NCI-H2107 treated with DMSO at 0.1 percent for 48 hours (cell line): ENCODE measurements around the gene RNF208.

Source experiments
- DNase-seq: peaks from one replicate; lab custom pipeline; 2025; ENCODE audit not compliant: unreplicated experiment; lab: John Stamatoyannopoulos, UW

The RNF208 gene

DNA sequence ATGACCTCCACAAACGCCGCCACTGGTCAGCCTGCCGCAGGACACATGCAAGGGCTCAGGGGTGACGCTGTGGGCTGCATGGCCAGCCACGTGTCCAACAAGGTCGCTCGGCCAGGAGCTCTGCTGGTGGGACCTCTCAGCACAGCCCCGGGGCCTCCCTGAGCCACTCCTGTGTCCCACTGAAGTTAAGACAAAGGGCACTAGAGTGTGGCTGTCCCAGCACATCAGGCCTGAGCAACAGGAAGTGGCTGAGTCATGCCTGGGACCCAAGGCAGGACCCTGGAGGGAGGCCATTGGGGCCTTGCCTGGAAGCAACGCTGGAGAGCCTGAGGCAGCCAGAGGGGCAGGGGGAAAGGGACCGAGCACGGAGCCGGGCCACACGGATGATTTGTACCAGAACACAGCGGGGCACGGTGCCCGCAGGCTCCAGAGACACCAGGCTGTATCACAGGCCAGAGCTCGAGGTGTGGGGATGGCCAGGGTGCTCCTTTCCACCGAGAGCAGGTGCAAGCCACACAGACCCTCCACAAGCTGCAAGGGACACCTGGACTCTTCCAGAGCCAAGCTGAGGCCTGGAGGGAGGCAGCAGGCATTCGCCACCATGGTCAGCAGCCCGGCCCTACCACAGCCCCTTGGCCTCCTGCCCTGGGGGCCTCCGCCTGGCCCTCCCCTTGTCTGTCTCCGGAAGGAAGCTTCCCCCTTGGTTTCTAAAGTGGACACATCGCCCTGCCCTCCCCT lies 43.7 kb downstream of the RNF208 start:
- DNase-seq = no peak

GRCh38 chr9:137176302-137177182 lies 45.5 kb downstream of the RNF208 start:
- DNase-seq = no peak

GRCh38 chr9:137175345-137175961 lies 46.6 kb downstream of the RNF208 start:
- DNase-seq = no peak

DNA sequence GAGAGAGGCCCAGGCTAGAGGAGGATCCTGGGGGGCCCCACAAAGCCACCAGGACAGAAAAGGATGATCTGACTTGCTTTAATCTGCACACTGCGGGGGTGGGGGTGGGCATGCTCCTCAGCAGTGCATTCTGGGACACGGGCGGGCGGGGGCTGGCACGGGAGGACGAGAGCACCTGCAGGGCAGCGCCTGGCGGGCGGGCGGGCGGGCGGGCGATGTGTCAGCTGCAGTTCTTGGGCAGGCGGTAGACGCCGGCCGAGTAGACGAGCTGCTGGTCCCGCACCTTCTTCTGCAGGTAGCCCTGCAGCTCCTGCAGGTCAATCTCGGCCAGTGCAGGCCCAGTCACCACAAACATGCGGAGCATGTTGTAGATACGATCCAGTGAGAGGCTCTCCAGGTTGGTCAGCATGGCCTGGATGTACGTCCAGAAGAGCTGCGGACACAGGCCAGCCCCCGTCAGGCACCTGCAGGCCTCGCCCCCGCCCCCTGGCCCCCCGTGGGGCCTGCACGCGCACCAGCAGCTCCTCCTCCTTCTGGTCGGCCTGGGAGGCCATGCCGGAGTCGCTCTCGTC lies 47.2 kb downstream of the RNF208 start:
- DNase-seq = no peak

DNA sequence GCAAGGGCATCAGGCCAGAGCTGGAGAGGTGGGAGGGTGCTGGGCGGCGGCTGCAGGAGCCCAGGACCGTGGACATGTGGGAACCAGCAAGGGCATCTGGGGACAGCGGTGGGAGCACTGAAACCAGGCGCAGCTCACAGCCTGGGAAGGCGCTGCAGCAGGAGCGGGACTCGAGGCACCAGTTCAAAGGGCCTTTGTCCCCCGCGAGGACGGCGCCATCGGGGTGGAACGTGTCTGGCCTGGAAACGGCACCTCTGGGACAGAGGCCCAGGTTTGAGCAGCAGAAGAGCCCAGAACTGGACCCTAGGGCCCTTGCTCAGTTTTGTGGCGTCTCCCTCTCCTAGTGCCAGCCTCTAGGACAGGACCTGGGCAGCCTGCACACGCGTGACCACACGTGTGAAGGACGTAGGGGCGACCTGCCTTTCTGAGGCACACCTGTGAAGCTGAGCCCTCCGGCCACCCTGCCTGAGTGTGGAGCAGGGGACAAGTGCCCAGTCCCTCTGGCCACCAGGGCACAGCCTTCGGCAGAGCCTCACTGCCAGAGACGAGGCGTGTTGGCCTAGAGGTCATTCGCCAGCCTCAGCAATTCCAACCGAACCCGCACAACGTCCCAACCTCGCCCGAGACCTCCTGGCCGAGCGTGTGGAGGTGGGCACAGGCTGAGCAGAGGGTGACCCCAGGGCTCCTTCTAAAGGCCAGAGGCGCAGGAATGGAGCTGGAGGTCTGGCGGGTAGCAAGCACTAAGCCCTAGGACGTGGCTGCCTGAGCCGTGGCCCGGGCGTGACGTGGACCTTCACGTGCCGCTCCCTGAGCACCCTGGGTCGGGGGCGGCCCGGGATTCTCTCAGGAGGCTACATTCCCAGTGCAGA lies 48.0 kb downstream of the RNF208 start:
- no peak for DNase-seq

DNA sequence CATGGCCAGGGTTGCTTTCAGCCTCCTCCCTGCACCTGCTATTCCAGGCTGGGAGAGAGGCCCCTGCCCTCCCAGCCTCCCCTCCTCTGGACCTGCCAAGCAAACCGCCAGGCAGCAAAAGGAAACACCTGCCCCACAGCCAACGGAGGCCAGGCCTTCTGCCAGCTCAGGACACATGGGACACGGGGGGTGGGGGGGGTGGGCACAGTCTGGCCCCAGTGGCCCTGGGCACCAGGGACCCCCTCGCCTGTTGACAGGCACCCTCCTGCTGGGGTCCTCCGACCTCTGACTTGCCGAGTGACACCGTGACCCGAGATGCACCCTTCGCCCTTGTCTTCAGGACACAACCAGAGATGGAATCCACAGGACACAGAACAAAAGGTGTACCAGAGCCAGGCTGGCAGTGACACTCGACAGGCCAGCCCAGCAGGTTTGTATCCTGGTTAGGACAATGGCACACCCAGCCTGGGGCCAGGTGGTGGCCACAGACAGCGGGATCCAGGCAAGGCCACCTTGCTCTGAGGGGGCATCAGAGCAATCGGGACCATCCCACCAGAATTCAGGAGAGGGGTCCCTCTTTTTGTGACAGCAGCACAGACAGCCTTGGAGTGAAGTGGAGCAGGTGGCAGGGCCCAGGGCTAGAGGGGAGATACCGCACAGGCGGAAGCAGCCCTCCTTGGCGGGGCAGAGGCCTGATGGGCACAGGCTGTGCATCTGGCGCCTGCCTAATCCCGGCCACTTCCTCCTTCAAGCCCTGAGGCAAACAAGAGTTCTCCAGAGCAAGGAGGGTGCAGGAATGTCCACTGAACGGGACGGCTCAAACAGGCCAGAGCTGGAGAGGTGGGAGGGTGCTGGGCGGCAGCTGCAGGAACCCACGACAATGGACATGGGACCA lies 48.9 kb downstream of the RNF208 start:
- no peak for DNase-seq

- DNase-seq = no peak
Measured at GRCh38 chr9:137171149-137171900, 50.7 kb downstream of the RNF208 start.

DNA sequence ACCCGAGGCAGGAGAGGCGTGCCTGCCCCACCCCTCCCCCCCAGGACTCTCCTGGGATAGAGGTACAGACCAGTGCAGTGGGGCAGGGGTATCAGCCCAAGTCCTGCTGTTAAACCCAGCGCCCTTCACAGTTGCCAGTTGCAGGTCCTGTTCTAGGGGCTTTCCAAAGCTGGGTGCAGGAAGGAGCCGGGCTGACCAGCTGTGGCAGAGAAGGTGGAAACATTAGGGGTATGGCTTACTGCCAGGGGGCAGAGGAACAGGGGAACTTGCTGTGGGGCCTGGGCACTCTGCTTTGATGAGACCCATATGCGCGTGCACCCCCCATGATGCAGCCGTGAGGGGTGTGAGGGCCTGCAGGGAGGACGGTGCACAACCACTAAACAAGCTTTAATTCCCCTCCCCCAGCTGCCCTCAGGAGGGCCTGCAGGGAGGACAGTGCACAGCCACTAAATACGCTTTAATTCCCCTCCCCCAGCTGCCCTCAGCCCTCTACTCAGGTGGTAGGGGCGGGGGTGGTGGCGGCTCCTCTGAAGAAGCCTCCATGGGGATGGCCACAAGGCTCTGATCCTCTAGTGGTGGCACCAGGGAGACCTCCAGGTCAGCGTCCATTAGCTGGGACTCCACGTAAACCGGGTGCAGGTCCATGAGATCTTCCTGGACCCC lies 51.4 kb downstream of the RNF208 start:
- DNase-seq = no peak
